ENCODE measurements around the gene ERC1.
A peak's percentile ranks its signal among the peaks of the same experiment; 100 is the strongest.

The ERC1 gene

DNA sequence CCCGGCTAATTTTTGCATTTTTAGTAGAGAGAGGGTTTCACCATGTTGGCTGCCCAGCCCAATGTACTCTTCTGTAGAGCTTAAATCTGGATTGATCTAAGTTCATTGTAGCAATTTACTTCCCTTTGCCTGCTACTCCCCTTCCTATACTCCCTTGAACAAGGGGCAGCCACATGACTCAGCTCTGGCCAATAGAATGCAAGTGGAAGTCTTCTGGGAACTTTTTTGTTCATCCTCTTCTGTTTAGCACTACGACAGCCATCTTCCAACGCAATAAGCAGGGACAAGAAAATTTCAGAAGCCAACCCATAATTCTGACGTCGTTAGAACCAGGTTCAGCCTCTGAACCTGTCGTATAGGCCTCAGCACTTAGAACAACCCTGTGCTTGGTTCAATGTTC, 35.1 kb upstream of the ERC1 start:
- H3K4me3 ChIP-seq (ENCODE audit: low read depth, low read length) = no peak overlapping the region
- peak; percentile 34 for DNase-seq (ENCODE audit: low read depth)
- no peak for TF ChIP-seq MYC (IDR thresholded peaks at IDR 0.05; ENCODE audit: low read depth, low read length)
- TF ChIP-seq, protein P1, sequence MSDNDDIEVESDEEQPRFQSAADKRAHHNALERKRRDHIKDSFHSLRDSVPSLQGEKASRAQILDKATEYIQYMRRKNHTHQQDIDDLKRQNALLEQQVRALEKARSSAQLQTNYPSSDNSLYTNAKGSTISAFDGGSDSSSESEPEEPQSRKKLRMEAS (IDR thresholded peaks at IDR 0.05; ENCODE audit: low read depth, low read length) = no peak

DNA sequence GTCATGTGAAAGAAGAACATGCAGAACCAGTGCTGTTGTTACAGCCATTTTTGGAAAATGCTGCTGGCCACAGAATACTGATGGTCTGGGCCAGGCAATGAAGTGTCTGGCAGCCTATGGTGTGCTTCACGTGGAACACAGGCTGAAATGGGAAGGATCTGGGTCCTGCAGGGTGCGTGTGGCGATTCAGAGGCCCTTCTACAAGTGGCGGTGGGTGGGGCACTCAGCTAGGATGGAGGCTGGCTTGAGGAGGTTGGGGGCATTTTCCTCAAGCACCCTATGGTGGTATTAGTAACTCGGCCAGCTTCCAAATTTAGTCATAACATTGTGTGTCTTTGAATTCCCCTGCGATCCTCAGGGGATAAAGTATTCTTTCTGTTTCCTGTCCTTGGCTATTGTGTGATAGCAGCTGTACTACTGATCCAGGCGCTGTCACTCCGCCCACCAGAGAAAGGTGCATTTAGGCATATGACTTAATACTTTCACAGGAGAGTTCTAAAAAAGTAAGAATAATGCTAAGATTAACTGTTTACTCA, 32.4 kb upstream of the ERC1 start:
- H3K4me3 ChIP-seq (ENCODE audit: low read depth, low read length) = no peak overlapping the region
- TF ChIP-seq, protein P1 (IDR thresholded peaks at IDR 0.05; ENCODE audit: low read depth, low read length) = no peak
- TF ChIP-seq, protein P2, sequence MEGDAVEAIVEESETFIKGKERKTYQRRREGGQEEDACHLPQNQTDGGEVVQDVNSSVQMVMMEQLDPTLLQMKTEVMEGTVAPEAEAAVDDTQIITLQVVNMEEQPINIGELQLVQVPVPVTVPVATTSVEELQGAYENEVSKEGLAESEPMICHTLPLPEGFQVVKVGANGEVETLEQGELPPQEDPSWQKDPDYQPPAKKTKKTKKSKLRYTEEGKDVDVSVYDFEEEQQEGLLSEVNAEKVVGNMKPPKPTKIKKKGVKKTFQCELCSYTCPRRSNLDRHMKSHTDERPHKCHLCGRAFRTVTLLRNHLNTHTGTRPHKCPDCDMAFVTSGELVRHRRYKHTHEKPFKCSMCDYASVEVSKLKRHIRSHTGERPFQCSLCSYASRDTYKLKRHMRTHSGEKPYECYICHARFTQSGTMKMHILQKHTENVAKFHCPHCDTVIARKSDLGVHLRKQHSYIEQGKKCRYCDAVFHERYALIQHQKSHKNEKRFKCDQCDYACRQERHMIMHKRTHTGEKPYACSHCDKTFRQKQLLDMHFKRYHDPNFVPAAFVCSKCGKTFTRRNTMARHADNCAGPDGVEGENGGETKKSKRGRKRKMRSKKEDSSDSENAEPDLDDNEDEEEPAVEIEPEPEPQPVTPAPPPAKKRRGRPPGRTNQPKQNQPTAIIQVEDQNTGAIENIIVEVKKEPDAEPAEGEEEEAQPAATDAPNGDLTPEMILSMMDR (IDR thresholded peaks at IDR 0.05; ENCODE audit: low read depth, low read length) = no peak
- TF ChIP-seq POLR2A (IDR thresholded peaks at IDR 0.05; ENCODE audit: extremely low read depth, insufficient read length) = no peak
- no peak for TF ChIP-seq MYC (IDR thresholded peaks at IDR 0.05; ENCODE audit: low read depth, low read length)
- DNase-seq (ENCODE audit: low read depth) = no peak

DNA sequence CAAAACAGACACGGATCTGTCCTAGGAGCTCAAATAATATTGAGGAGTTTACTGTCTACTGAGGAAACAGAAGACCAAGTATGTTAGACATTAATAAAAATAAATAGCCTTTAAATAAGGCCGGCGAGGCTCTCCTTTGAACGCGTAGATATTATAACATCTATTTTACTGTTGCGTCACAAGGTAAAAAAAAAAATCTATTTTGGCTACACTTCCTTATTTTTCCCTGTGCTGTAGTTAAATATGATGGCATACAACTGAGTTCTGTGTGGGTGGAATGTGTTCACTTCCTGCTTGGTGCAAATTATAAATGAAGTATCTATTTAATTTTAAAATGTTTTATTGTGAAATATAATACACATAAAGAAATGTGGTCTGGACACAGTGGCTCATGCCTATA, 24.3 kb upstream of the ERC1 start:
- TF ChIP-seq, protein P2 (IDR thresholded peaks at IDR 0.05; ENCODE audit: low read depth, low read length) = no peak
- TF ChIP-seq POLR2A (IDR thresholded peaks at IDR 0.05; ENCODE audit: extremely low read depth, insufficient read length) (no peak), MYC (IDR thresholded peaks at IDR 0.05; ENCODE audit: low read depth, low read length) (no peak)
- TF ChIP-seq, protein P1 (IDR thresholded peaks at IDR 0.05; ENCODE audit: low read depth, low read length) = no peak
- H3K4me3 ChIP-seq (ENCODE audit: low read depth, low read length) = no peak overlapping the region
- peak; percentile 66 for DNase-seq (ENCODE audit: low read depth)

DNA sequence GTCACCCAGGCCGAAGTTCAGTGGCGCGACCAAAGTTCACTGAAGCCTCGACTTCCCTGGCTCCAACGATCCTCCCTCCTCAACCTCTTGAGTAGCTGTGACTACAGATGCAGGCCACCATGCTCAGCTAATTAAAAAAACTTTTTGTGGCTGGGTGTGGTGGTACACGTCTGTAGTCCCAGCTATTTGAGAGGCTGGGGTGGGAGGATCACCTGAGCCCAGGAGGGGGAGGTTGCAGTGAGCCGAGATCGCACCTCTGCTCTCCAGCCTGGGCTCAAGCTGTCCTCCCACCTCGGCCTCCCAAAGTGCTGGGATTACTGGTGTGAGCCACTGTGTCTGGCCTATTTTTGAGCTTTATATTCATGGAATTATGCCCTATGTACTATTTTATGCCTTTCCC, 23.4 kb upstream of the ERC1 start:
- no peak for DNase-seq (ENCODE audit: low read depth)
- TF ChIP-seq, protein P1 (IDR thresholded peaks at IDR 0.05; ENCODE audit: low read depth, low read length) = no peak
- no peak for TF ChIP-seq POLR2A (IDR thresholded peaks at IDR 0.05; ENCODE audit: extremely low read depth, insufficient read length)
- TF ChIP-seq, protein P2 (IDR thresholded peaks at IDR 0.05; ENCODE audit: low read depth, low read length) = no peak
- no peak for TF ChIP-seq MYC (IDR thresholded peaks at IDR 0.05; ENCODE audit: low read depth, low read length)
- no peak overlapping the region for H3K4me3 ChIP-seq (ENCODE audit: low read depth, low read length)

DNA sequence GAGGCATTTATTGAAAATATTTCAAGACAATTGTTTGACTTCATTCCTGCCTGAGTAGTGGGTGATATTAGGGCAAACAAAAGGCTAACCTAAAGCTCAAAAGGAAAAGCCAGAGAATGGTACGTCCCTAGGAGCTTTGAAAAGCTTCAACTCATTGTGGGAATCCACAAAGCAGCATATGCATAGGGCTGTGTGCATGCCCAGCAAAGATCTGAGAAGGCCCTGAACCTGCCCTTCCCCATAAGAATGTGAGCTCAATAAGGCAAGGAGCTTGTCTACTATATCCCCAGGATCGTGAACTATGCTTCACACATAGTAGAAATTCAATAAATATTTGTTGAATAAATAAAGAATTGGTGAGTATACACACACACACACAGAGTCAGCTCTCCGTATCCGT, 22.5 kb upstream of the ERC1 start:
- no peak for DNase-seq (ENCODE audit: low read depth)
- TF ChIP-seq, protein P1 (IDR thresholded peaks at IDR 0.05; ENCODE audit: low read depth, low read length) = no peak
- TF ChIP-seq, protein P2 (IDR thresholded peaks at IDR 0.05; ENCODE audit: low read depth, low read length) = no peak
- TF ChIP-seq POLR2A (IDR thresholded peaks at IDR 0.05; ENCODE audit: extremely low read depth, insufficient read length) = no peak
- TF ChIP-seq MYC (IDR thresholded peaks at IDR 0.05; ENCODE audit: low read depth, low read length) = no peak
- no peak overlapping the region for H3K4me3 ChIP-seq (ENCODE audit: low read depth, low read length)

DNA sequence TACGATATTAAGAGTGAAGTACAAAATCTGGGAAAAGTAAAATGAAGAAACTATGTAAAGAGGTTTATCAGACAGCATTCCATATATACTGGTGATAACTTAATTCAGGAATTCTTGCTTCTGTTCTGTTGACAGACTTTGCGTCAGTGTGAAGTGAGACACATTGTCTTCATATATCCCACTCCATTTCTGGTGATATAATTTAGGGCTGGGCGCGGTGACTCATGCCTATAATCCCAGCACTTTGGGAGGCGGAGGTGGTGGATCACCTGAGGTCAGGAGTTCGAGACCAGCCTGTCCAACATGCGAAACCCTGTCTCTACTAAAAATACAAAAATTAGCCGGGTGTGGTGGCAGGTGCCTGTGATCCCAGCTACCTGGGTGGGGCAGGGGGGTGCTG, 21.2 kb upstream of the ERC1 start:
- H3K4me3 ChIP-seq (ENCODE audit: low read depth, low read length) = no peak overlapping the region
- no peak for DNase-seq (ENCODE audit: low read depth)
- TF ChIP-seq MYC (IDR thresholded peaks at IDR 0.05; ENCODE audit: low read depth, low read length) (no peak), POLR2A (IDR thresholded peaks at IDR 0.05; ENCODE audit: extremely low read depth, insufficient read length) (no peak)
- TF ChIP-seq, protein P2 (IDR thresholded peaks at IDR 0.05; ENCODE audit: low read depth, low read length) = no peak
- TF ChIP-seq, protein P1 (IDR thresholded peaks at IDR 0.05; ENCODE audit: low read depth, low read length) = no peak

Measured in NB4 (cell line).